Neural cell (in vitro differentiated cells): Measurements from ENCODE around the gene TFG.

Source experiments
- EP300 ChIP-seq: fragments of 450-650 bp; conservative IDR thresholded peaks from 2 replicates; pipeline ENCODE4 v1.6.1; 2014; ENCODE audit warnings: antibody characterized with exemption, mild to moderate bottlenecking, moderate library complexity; ENCODE audit not compliant: poor library complexity, severe bottlenecking
- EZH2 ChIP-seq: fragments of 200-600, 300-800 bp; shearing (Covaris generic), sonication (generic); IDR thresholded peaks from 2 replicates; pipeline ENCODE4 v1.6.1; 2014; ENCODE audit warnings: antibody characterized with exemption, low read length, borderline replicate concordance, mild to moderate bottlenecking; ENCODE audit not compliant: insufficient read depth, poor library complexity, severe bottlenecking
- TF ChIP-seq, protein P1 (sequence below): fragments of 450-650 bp; IDR thresholded peaks from 2 replicates; pipeline ENCODE4 v1.5.1; 2014; ENCODE audit warnings: antibody characterized with exemption, mild to moderate bottlenecking, moderate library complexity; ENCODE audit not compliant: poor library complexity, severe bottlenecking

DNA sequence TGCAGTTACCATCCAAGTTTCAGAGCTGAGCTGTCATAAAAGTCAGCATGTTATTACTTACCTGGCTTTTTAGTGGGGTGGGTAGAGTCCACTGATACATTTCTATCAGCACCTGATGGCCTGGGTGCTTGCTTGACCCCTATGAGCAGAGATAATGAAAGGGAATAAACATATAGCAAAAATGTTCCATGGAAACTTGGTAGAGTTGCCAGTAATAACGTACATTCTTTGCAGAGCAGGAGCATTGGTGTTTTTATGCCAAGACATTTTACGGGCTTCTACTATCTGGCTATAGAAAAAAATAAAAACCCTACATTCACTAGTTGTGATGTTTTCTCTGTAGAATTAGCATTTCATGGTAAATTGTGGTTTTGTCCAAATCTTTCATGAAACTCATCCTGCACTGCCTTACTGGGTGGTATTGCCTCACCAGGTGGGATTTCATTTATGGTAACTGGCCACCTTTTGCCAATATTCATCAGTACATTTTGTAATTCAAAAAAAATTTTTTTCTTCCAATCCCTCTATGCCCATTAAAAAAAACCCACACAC, 70.9 kb downstream of the TFG start:
- TF ChIP-seq, protein P1, sequence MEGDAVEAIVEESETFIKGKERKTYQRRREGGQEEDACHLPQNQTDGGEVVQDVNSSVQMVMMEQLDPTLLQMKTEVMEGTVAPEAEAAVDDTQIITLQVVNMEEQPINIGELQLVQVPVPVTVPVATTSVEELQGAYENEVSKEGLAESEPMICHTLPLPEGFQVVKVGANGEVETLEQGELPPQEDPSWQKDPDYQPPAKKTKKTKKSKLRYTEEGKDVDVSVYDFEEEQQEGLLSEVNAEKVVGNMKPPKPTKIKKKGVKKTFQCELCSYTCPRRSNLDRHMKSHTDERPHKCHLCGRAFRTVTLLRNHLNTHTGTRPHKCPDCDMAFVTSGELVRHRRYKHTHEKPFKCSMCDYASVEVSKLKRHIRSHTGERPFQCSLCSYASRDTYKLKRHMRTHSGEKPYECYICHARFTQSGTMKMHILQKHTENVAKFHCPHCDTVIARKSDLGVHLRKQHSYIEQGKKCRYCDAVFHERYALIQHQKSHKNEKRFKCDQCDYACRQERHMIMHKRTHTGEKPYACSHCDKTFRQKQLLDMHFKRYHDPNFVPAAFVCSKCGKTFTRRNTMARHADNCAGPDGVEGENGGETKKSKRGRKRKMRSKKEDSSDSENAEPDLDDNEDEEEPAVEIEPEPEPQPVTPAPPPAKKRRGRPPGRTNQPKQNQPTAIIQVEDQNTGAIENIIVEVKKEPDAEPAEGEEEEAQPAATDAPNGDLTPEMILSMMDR: no peak
- no peak for TF ChIP-seq EP300
- TF ChIP-seq EZH2: no peak
